ENCODE measurements around the gene IFT172. TPM values are rescaled to one million over a fixed set of nuclear protein-coding genes. Genes with fewer than 3 reads are reported as not detected.

Gene IFT172
- total RNA-seq, 6 experiments from 2014 or later: 9.8 to 15.2 (median 13.2) TPM

DNA sequence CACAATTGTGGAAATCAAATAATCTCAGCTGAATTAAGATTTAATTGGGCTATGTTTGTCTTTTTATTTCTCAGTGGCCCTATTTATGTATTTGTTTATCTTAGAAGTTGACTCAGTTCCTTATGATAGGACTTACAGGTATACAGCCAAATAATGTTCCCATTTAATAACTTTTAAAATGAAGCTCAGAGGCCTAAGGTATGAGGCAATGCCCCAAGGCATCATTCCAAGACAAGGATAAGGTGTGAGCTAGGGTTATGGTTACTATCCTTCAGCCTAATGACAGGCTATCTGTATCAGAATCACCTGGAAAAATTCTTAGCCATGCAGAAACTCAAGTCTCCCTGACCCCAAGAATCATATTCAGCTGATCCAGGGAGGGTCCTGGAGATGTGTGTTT, 68.5 kb downstream of the IFT172 start:
- Mint-ChIP-seq H3K27ac (no peak overlapping the region), H3K27me3 (ENCODE audit: insufficient read depth) (0 out of 2 replicates have a peak, but pooled peaks cover 3% of the 10 kb centered on the region), H3K4me1 (ENCODE audit: low read depth) (no peaks in the 10 kb centered on the region), H3K4me3 (no peak overlapping the region), H3K36me3 (ENCODE audit: low read depth) (no peaks in the 10 kb centered on the region), H3K9me3 (no peaks in the 10 kb centered on the region)
- no peak for DNase-seq
- TF ChIP-seq CTCF (IDR thresholded peaks at IDR 0.05): no peak

DNA sequence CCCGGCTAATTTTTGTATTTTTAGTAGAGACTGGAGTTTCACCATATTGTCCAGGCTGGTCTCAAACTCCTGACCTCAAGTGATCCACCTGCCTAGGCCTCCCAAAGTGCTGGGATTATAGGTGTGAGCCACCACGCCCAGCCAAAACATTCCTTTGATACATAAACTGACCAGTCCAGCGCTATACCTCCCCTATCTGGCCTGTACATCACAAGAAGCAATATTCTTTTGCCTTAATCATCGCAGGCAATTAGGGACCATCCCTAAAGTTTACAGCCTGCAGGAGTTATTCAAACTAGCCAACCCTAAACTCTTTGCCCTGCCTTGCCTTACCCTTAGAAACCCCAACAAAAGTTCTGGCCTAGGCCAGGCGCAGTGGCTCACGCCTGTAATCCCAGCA, 73.4 kb downstream of the IFT172 start:
- Mint-ChIP-seq H3K27me3 (ENCODE audit: insufficient read depth) (no peaks in the 10 kb centered on the region; the same call in 1 of the 2 replicates), H3K4me3 (no peak overlapping the region), H3K36me3 (ENCODE audit: low read depth) (no peaks in the 10 kb centered on the region), H3K27ac (no peak overlapping the region), H3K4me1 (ENCODE audit: low read depth) (no peaks in the 10 kb centered on the region), H3K9me3 (no peaks in the 10 kb centered on the region; the same call in 1 of the 2 replicates)
- no peak for TF ChIP-seq CTCF (IDR thresholded peaks at IDR 0.05)
- DNase-seq: no peak

DNA sequence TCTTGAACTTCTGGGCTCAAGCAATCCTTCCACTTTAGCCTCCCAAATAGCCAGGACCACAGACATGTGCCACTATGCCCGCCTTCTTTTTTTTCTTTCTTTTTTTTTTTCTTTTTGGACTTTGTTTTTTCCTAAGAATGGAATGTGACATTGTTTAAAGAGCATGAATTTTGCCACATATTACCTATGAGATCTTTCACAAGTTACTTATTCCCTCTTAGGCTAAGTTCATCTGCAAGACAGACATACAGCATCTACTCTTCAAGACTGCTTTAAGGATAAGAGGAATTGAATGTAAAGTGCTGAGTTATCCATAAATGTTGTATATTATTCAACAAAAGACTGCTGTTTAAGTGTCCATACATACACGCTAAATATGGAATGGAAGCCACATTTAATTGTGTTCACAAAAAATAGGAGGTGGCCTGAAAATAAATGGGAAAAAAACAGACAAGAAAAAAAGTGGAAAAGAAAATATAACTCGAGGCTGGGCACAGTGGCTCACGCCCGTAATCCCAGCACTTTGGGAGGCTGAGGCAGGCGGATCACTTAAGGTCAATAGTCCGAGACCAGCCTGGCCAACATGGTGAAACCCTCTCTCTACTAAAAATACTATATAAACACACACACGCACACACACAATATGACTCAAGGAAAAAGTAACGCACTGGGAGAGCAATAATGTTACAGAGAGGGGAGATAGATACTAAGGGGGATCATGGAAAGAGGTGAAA, 77.0 kb downstream of the IFT172 start:
- no peak for DNase-seq
- Mint-ChIP-seq H3K9me3 (peaks cover 4% of the 10 kb centered on the region), H3K27ac (no peak overlapping the region), H3K4me1 (ENCODE audit: low read depth) (peaks cover 16% of the 10 kb centered on the region), H3K4me3 (no peak overlapping the region), H3K36me3 (ENCODE audit: low read depth) (peaks cover 5% of the 10 kb centered on the region), H3K27me3 (ENCODE audit: insufficient read depth) (no peaks in the 10 kb centered on the region; the same call in 1 of the 2 replicates)
- TF ChIP-seq CTCF (IDR thresholded peaks at IDR 0.05): no peak

DNA sequence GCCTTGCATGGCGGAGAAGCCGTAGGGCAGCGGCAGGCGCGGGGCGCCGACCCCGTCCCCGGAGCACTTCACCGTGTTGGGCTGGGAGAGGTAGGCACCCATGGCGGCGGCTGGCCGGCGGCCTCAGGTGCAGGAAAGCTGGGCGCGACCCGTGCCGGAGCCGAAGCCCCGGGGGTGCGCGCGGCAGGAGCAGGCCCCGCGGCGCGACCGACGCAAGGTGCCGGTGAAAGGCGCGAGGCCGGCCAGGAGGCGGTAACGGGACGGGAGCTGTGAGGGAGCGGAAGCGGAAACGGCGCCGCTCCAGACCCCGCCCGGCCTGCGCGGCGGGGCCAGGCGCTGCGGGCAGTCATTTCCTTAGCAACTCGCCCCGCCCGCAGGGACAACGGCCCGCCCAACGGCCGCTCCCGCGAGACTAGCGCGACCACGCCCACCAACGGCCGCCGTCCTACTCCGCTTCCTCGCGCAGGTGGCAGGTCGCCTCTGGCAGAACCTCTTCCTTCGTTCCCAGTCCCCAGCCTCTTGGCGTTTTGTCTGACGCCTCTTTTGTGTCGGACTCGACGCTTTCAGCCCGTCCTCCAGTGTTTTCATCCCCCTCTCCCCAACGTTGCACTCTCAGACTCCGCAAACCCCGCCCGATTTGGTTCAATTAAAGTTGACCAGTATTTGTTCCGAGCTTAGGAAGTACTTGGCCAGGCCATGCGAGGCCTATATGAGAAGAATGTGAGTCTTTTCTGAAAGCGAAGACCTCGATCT, 80.0 kb downstream of the IFT172 start, which contains the start of gene PPM1G:
Gene PPM1G, minus strand, starts transcription at position 271 of the 753 bp plus-strand sequence. Its CDS starts 169 bp downstream, at position 102.
- Mint-ChIP-seq H3K4me3 (peak within 1 kb of the TSS; percentile 90), H3K27ac (peak within 1 kb of the TSS; percentile 89), H3K27me3 (ENCODE audit: insufficient read depth) (no peaks in the 10 kb centered on the region; the same call in 1 of the 2 replicates), H3K36me3 (ENCODE audit: low read depth) (peaks cover 10% of the 10 kb centered on the region), H3K9me3 (peaks cover 4% of the 10 kb centered on the region), H3K4me1 (ENCODE audit: low read depth) (peaks cover 30% of the 10 kb centered on the region)
- TF ChIP-seq CTCF (IDR thresholded peaks at IDR 0.05): no peak; the same call in 1 of the 2 replicates
- peak; percentile 87 for DNase-seq

- no peak for DNase-seq
- H3K4me3 Mint-ChIP-seq: peak overlapping the region; percentile 90
- H3K4me1 Mint-ChIP-seq (ENCODE audit: low read depth): peaks cover 30% of the 10 kb centered on the region
- no peaks in the 10 kb centered on the region; the same call in 1 of the 2 replicates for H3K27me3 Mint-ChIP-seq (ENCODE audit: insufficient read depth)
- peaks cover 10% of the 10 kb centered on the region for H3K36me3 Mint-ChIP-seq (ENCODE audit: low read depth)
- peaks cover 4% of the 10 kb centered on the region for H3K9me3 Mint-ChIP-seq
- peak overlapping the region; percentile 58 for H3K27ac Mint-ChIP-seq
- no peak for TF ChIP-seq CTCF (IDR thresholded peaks at IDR 0.05)
These were observed 80.8 kb downstream of the IFT172 start for GRCh38 chr2:27408601-27409320.

All from HFFc6 (cell line).